GM12891 (cell line): ENCODE measurements around the gene LMF2.

Experiments
- DNase-seq: peaks from one replicate; pipeline ENCODE4 v3.0.0; 2011; ENCODE audit warnings: low spot score; ENCODE audit not compliant: insufficient read length
- FAIRE-seq: peaks from 2 replicates; lab custom pipeline; 2011; peaks lifted over from hg19 to GRCh38; lab: Jason Lieb, UNC
- PAX5 ChIP-seq: IDR thresholded peaks from 2 replicates; pipeline ENCODE4 v1.6.1; 2011; ENCODE audit warnings: low read length, moderate library complexity, mild to moderate bottlenecking; ENCODE audit not compliant: insufficient read depth, severe bottlenecking
- POLR2A ChIP-seq: IDR thresholded peaks from 2 replicates; pipeline ENCODE4 v1.6.1; 2011; ENCODE audit warnings: low read depth, low read length, control low read depth
- POLR2AphosphoS5 ChIP-seq: IDR thresholded peaks from 2 replicates; pipeline ENCODE4 v1.6.1; 2011; ENCODE audit warnings: low read depth, low read length, control low read depth
- POU2F2 ChIP-seq: IDR thresholded peaks from 2 replicates; pipeline ENCODE4 v1.6.1; 2011; ENCODE audit warnings: low read depth, mild to moderate bottlenecking, control low read depth, low read length, moderate library complexity
- SPI1 ChIP-seq: IDR thresholded peaks from 2 replicates; pipeline ENCODE4 v1.6.1; 2011; ENCODE audit warnings: low read depth, low read length, control low read depth
- TAF1 ChIP-seq: IDR thresholded peaks from 2 replicates; pipeline ENCODE4 v1.6.1; 2011; ENCODE audit warnings: low read depth, low read length, control low read depth

Gene LMF2

GRCh38 chr22:50503475-50504145, 3.9 kb downstream of the LMF2 start:
- FAIRE-seq: no peak
- TF ChIP-seq POU2F2: no peak
- TF ChIP-seq SPI1: no peak
- TF ChIP-seq POLR2AphosphoS5: no peak
- no peak for TF ChIP-seq TAF1
- no peak for TF ChIP-seq POLR2A
- TF ChIP-seq PAX5: no peak
- DNase-seq: no peak

- DNase-seq (no peak), FAIRE-seq (no peak)
- TF ChIP-seq SPI1: no peak
- TF ChIP-seq PAX5: no peak
- TF ChIP-seq TAF1: no peak
- no peak for TF ChIP-seq POLR2A
- no peak for TF ChIP-seq POU2F2
- no peak for TF ChIP-seq POLR2AphosphoS5
Observed at GRCh38 chr22:50502628-50503474, 4.7 kb downstream of the LMF2 start.

- FAIRE-seq: no peak
- no peak for DNase-seq
- TF ChIP-seq POU2F2 (no peak), TAF1 (no peak), POLR2A (no peak), PAX5 (no peak), SPI1 (no peak)
Observed at GRCh38 chr22:50502096-50502495, 5.4 kb downstream of the LMF2 start.

- TF ChIP-seq PAX5 (no peak), POLR2A (no peak), TAF1 (no peak), SPI1 (no peak), POU2F2 (no peak), POLR2AphosphoS5 (no peak)
- no peak for DNase-seq
- FAIRE-seq: no peak
Observed at GRCh38 chr22:50500452-50500851, 7.0 kb downstream of the LMF2 start.

- peak; percentile 90 for FAIRE-seq
- no peak for TF ChIP-seq PAX5
Observed at GRCh38 chr22:50498322-50498890, 9.1 kb downstream of the LMF2 start.

GRCh38 chr22:50497093-50497492, 10.4 kb downstream of the LMF2 start:
- no peak for FAIRE-seq
- TF ChIP-seq POLR2AphosphoS5 (no peak), POLR2A (no peak), POU2F2 (no peak), SPI1 (no peak), PAX5 (no peak), TAF1 (no peak)

More at GRCh38 chr22:50498322-50498890, 9.1 kb downstream of the LMF2 start:
- DNase-seq: no peak

GRCh38 chr22:50490531-50491308, 16.8 kb downstream of the LMF2 start:
- peak; percentile 58 for FAIRE-seq
- TF ChIP-seq PAX5: no peak
- no peak for TF ChIP-seq POLR2AphosphoS5
- TF ChIP-seq SPI1: no peak
- no peak for TF ChIP-seq POU2F2
- no peak for TF ChIP-seq POLR2A
- TF ChIP-seq TAF1: no peak
- DNase-seq: no peak

More at GRCh38 chr22:50497093-50497492, 10.4 kb downstream of the LMF2 start:
- DNase-seq: no peak

GRCh38 chr22:50489363-50490243, 17.9 kb downstream of the LMF2 start:
- FAIRE-seq (no peak), DNase-seq (no peak)
- TF ChIP-seq POU2F2 (no peak), SPI1 (no peak), POLR2AphosphoS5 (no peak), TAF1 (no peak), PAX5 (no peak), POLR2A (no peak)
